GDM1 (cell line): Measurements from ENCODE around the gene ELOVL7.
"Not testable (repeated sequence)": the region's sequence is repeated elsewhere in the genome, so short reads cannot be mapped to it uniquely, and the experiment has no call there.

Source experiments
- DNase-seq: peaks from one replicate; lab custom pipeline; 2025; lab: John Stamatoyannopoulos, UW

The ELOVL7 gene

DNA sequence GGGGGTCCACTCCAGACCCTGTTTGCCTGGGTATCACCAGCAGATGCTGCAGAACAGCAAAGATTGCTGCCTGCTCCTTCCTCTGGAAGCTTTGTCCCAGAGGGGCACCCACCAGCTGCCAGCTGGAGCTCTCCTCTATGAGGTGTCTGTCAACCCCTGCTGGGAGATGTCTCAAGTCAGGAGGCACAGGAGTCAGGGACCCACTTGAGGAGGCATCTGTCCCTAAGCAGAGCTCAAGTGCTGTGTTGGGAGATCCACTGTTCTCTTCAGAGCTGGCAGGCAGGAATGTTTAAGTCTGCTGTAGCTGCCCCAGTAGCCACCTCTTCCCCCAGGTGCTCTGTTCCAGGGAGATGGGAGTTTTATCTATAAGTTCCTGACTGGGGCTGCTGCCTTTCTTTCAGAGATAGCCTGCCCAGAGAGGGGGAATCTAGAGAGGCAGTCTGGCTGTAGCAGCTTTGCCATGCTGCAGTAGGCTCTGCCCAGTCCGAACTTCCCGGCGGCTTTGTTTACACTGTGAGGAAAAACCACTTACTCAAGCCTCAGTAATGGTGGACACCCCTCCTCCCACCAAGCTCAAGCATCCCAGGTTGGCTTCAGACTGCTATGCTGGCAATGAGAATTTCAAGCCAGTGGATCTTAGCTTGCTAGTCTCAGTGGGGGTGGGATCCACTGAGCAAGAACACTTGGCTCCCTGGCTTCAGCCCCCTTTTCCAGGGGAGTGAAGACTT, 128.7 kb downstream of the ELOVL7 start:
- DNase-seq, result not testable (repeated sequence)

DNA sequence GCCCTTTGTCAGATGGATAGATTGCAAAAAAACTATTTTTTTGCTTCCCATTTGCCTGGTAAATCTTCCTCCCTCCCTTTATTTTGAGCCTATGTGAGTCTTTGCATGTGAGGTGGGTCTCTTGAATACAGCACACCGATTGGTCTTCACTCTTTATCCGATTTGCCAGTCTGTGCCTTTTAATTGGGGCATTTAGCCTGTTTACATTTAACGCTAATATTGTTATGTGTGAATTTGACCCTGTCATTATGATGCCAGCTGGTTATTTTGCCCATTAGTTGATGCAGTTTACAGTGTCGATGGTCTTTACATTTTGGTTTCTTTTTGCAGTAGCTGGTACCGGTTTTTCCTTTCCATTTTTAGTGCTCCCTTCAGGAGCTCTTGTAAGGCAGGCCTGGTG, 131.1 kb downstream of the ELOVL7 start:
- no peak for DNase-seq

DNA sequence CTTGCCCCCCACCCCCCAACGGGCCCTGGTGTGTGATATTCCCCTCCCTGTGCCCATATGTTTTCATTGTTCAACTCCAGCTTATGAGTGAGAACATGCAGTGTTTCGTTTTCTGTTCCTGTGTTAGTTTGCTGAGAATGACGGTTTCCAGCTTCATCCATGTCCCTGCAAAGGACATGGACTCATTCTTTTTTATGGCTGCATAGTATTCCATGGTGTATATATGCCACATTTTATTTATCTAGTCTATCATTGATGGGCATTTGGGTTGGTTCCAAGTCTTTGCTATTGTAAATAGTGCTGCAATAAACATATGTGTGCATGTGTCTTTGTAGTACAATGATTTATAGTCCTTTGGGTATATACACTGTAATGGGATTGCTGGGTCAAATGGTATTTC, 132.2 kb downstream of the ELOVL7 start:
- not testable (repeated sequence) for DNase-seq

DNA sequence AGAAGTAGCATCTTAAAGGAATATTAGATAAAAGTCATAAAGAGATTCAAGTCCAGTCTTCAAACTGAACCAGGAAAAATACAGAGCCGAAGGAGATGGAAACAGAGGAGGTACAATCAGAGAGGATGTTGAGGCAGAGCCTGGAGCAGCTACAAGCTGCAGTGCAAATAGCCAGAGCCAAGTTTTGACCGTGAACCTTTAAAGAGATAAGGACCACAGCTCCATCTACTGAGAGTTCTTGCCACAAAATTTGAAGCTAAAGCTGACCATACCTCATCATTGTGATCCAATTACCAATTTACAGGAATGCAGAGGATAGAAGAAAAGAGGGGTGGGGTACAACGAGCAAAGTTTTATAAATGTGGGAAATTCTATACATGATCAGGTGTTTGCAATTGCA, 133.7 kb downstream of the ELOVL7 start:
- no peak for DNase-seq

DNA sequence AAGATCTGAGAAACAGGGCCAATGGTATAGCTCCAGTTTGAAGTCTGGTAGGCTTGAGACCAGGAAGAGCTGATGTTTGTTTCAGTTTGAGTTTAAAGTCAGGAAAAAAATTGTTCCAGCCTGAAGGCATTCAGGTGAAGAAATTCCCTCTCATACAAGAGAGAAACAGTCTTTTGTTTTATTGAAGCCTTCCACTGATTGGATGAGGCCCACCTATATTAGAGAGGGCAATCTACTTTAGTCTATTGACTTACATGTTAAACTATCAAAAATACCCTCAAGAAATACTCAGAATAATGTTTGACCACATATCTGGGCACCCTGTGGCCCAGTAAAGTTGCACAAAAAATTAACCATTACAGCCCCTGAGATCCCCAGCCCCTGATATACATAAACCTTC, 138.9 kb downstream of the ELOVL7 start:
- no peak for DNase-seq

DNA sequence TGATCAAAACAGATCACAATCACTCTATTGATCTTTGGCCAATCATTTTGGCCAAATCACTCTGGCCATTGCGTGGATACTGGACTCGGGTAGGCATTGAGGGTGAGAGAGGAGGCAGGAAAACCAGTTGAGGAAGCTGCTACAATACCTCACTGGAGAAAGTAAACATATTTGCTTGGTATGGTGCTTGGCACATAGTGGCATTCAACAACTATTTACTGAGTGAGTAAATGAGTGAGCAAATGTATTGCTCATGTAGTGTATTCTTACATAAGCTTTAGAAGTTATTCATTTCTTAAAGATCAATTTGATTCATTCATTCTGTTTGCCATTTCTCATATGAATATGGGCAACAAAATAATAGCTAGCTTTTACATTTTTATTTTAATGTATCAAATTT, 140.1 kb downstream of the ELOVL7 start:
- DNase-seq, result no peak
